Endodermal cell (in vitro differentiated cells): ENCODE measurements around the gene PTPRU. TPM values are rescaled to one million over a fixed set of nuclear protein-coding genes. Genes with fewer than 3 reads are reported as not detected.

ENCODE experiments used
- DNase-seq: peaks from one replicate; pipeline ENCODE4 v3.0.0-alpha.2; 2017
- H3K27ac ChIP-seq: 2 replicates; pipeline ENCODE4 v1.5.1; 2013; ENCODE audit warnings: mild to moderate bottlenecking, low read depth, low read length, moderate library complexity
- H3K27me3 ChIP-seq: 2 replicates; pipeline ENCODE4 v1.6.1; 2013; ENCODE audit warnings: mild to moderate bottlenecking, low read length, moderate library complexity; ENCODE audit not compliant: insufficient read depth, control insufficient read depth, poor library complexity, severe bottlenecking
- H3K36me3 ChIP-seq: 2 replicates; pipeline ENCODE4 v1.7.0; 2013; ENCODE audit warnings: mild to moderate bottlenecking, low read length, moderate library complexity; ENCODE audit not compliant: control insufficient read depth, insufficient read depth
- H3K4me1 ChIP-seq: one replicate; pipeline ENCODE4 v1.7.0; 2013; ENCODE audit warnings: low read length; ENCODE audit not compliant: control insufficient read depth, insufficient read depth
- H3K4me3 ChIP-seq: 2 replicates; pipeline ENCODE4 v1.5.1; 2013; ENCODE audit warnings: mild to moderate bottlenecking, low read length, moderate library complexity
- H3K9ac ChIP-seq: 2 replicates; pipeline ENCODE4 v1.6.1; 2013; ENCODE audit warnings: mild to moderate bottlenecking, low read length, moderate library complexity; ENCODE audit not compliant: poor library complexity, severe bottlenecking; ENCODE audit errors: extremely low read depth
- H3K9me3 ChIP-seq: 2 replicates; pipeline ENCODE4 v1.6.1; 2013; ENCODE audit warnings: mild to moderate bottlenecking, low read length, moderate library complexity; ENCODE audit not compliant: control insufficient read depth
- H3K27ac Mint-ChIP-seq: 2 replicates; pipeline ENCODE4 v1.8.0; 2020; ENCODE audit warnings: mixed read lengths
- H3K27me3 Mint-ChIP-seq: 2 replicates; pipeline ENCODE4 v1.8.0; 2021; ENCODE audit warnings: mild to moderate bottlenecking, mixed read lengths; ENCODE audit not compliant: insufficient read depth
- H3K36me3 Mint-ChIP-seq: 2 replicates; pipeline ENCODE4 v1.8.0; 2020; ENCODE audit warnings: low read depth, mixed read lengths
- H3K4me1 Mint-ChIP-seq: 2 replicates; pipeline ENCODE4 v1.8.0; 2020; ENCODE audit warnings: mixed read lengths
- H3K4me3 Mint-ChIP-seq: 2 replicates; pipeline ENCODE4 v1.8.0; 2020; ENCODE audit warnings: mild to moderate bottlenecking, moderate library complexity, mixed read lengths
- H3K9me3 Mint-ChIP-seq: 2 replicates; pipeline ENCODE4 v1.8.0; 2020; ENCODE audit warnings: mild to moderate bottlenecking, mixed read lengths
- WGBS, 2 experiments: methylation state at CpG; one replicate each; pipeline versions ENCODE4 v1.1.5 to v1.1.7; 2013; ENCODE audit warnings: missing lambda C conversion rate in 2 of 2, mixed read lengths in 1 of 2; ENCODE audit not compliant: insufficient coverage in 1 of 2, insufficient read length in 1 of 2; 5-methylcytosine and 5-hydroxymethylcytosine counted together
- total RNA-seq, 2 donors: library from RNA; stranded (reverse); fragmentation: NEBNext Ultra II Directional in 1 of 2; extraction: Animal tissue kit (Norgen Biotek cat#: 25700) in 1 of 2; gene quantifications; 2 replicates in 1 of 2; 3 replicates in 1 of 2; pipeline ENCODE4 v1.2.1, GENCODE V29; 2021
- TF ChIP-seq, protein P1 (sequence below): fragments of 200-600 bp; sonication (generic); conservative IDR thresholded peaks from 2 replicates; pipeline ENCODE4 v1.5.0; 2021; ENCODE audit warnings: antibody characterized with exemption, mild to moderate bottlenecking

Gene PTPRU
- total RNA-seq, 2 donors from 2014 or later, result 49.8 to 73.1 TPM

- Histone ChIP-seq H3K9ac (no peak overlapping the region), H3K4me1 (peaks cover 12% of the 10 kb centered on the region), H3K4me3 (no peak overlapping the region), H3K27me3 (peaks cover 5% of the 10 kb centered on the region), H3K27ac (no peak overlapping the region), H3K9me3 (no peaks in the 10 kb centered on the region), H3K36me3 (no peaks in the 10 kb centered on the region)
- no peaks in the 10 kb centered on the region for H3K9me3 Mint-ChIP-seq
- DNase-seq, result no peak
- TF ChIP-seq, protein P1, sequence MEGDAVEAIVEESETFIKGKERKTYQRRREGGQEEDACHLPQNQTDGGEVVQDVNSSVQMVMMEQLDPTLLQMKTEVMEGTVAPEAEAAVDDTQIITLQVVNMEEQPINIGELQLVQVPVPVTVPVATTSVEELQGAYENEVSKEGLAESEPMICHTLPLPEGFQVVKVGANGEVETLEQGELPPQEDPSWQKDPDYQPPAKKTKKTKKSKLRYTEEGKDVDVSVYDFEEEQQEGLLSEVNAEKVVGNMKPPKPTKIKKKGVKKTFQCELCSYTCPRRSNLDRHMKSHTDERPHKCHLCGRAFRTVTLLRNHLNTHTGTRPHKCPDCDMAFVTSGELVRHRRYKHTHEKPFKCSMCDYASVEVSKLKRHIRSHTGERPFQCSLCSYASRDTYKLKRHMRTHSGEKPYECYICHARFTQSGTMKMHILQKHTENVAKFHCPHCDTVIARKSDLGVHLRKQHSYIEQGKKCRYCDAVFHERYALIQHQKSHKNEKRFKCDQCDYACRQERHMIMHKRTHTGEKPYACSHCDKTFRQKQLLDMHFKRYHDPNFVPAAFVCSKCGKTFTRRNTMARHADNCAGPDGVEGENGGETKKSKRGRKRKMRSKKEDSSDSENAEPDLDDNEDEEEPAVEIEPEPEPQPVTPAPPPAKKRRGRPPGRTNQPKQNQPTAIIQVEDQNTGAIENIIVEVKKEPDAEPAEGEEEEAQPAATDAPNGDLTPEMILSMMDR, result no peak
- peaks cover 14% of the 10 kb centered on the region for H3K27me3 Mint-ChIP-seq
- peak overlapping the region; percentile 10 for H3K27ac Mint-ChIP-seq
- H3K36me3 Mint-ChIP-seq, result no peaks in the 10 kb centered on the region
- 95 to 97% methylated on average over 7 of the region's 7 CpGs for WGBS, 2 experiments
- no peak overlapping the region for H3K4me3 Mint-ChIP-seq
- peaks cover 50% of the 10 kb centered on the region for H3K4me1 Mint-ChIP-seq
Measured at GRCh38 chr1:29254346-29254745, 18.0 kb downstream of the PTPRU start.

- TF ChIP-seq, protein P1, result no peak
- H3K4me3 ChIP-seq, result no peak overlapping the region
- Mint-ChIP-seq H3K4me1 (peaks cover 44% of the 10 kb centered on the region), H3K4me3 (no peak overlapping the region), H3K27ac (no peak overlapping the region), H3K9me3 (no peaks in the 10 kb centered on the region), H3K36me3 (no peaks in the 10 kb centered on the region), H3K27me3 (peaks cover 16% of the 10 kb centered on the region)
- no peak overlapping the region for H3K27ac ChIP-seq
- peaks cover 6% of the 10 kb centered on the region for H3K4me1 ChIP-seq
- peaks cover 5% of the 10 kb centered on the region for H3K27me3 ChIP-seq
- WGBS, 2 experiments, result 94 to 95% methylated on average over 10 of the region's 10 CpGs
- no peak for DNase-seq
- no peak overlapping the region for H3K9ac ChIP-seq
- no peaks in the 10 kb centered on the region for H3K36me3 ChIP-seq
- no peaks in the 10 kb centered on the region for H3K9me3 ChIP-seq
Measured at GRCh38 chr1:29255134-29255666, 18.9 kb downstream of the PTPRU start.

DNA sequence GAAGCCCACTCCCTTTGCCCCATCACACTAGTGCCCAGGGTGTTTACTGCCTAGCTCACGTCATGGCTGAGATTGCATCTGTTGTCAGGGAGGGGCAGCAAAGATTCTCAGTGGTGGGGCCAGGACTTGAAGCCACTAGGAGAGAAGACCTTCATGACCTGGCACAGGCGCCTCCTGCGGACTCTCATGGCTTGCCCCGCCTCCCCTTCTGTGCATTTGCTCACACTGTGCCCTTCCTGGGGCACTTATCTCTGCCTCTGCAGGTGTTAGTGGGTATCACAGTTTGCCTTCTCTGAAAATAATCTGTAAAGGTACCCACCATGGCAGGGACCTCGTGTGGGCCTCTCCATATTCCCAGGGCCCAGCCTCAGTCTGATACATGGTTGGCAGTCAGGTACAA lies 20.1 kb downstream of the PTPRU start:
- H3K27me3 Mint-ChIP-seq, result peaks cover 28% of the 10 kb centered on the region
- Histone ChIP-seq H3K27me3 (peaks cover 5% of the 10 kb centered on the region), H3K9ac (no peak overlapping the region), H3K36me3 (peaks cover 5% of the 10 kb centered on the region), H3K27ac (no peak overlapping the region), H3K9me3 (no peaks in the 10 kb centered on the region), H3K4me1 (no peaks in the 10 kb centered on the region), H3K4me3 (no peak overlapping the region)
- TF ChIP-seq, protein P1, result peak; percentile 53
- H3K27ac Mint-ChIP-seq, result no peak overlapping the region
- H3K4me3 Mint-ChIP-seq, result no peak overlapping the region
- peaks cover 2% of the 10 kb centered on the region for H3K36me3 Mint-ChIP-seq
- no peaks in the 10 kb centered on the region for H3K9me3 Mint-ChIP-seq
- peaks cover 37% of the 10 kb centered on the region for H3K4me1 Mint-ChIP-seq
- WGBS, 2 experiments, result 74 to 83% methylated on average over 5 of the region's 5 CpGs
- DNase-seq, result peak; percentile 70
